HG02798 (cell line): ENCODE measurements around the gene SOX8.

Experiments
- ATAC-seq: cut with Tn5 transposase; IDR thresholded peaks from one replicate; pipeline ENCODE4 v1.9.1; 2021; ENCODE audit warnings: mild to moderate bottlenecking; ENCODE audit not compliant: unreplicated experiment, poor library complexity

Gene SOX8

DNA sequence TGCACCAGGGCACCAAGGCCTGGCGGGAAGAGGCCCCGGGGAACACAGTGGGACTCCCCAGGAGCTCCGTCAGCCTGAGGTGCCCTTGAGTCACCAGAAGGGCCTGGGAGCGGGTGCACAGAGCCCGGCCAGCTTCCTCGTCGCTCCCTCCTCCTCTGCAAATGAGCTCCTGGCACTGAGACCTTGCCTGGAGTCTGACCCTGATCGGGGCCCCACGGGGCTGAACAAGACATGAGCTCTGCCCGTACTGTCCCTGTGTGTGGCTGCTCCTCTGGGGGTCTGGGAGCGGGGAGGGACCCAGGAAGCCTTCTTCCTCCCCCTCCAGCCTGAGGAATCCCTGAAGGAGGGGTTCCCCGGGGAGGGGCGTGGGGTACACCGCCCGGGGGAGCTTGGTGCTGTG is 54.6 kb downstream of the SOX8 start:
- ATAC-seq: no peak
